ENCODE data around the gene CBX6.

DNA sequence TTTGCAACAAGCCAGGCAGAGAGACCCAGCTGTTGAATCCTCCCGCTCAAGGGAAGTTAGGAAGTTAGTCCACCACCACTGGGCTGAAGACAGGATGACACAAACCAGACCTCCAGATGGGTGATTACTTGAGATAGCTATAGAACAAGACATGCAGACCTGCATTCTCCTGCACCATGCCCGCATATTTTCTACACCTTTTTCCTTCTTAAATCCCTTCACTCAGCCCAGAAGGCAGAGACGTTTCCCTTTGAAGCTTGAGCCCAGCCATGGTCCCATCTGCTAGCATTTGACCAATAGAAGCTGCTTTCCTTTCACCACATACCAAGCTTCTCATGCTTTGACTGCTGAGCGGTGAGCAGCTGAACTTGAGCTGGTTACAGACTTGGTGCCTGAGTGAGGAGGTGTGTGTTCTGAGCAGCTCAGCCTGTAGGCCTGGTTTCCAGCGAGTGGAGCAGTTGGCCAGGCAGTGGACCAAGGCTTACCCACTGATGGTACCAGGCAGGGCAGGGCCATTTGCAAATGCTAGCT, 29.2 kb upstream of the CBX6 start:
- TF ChIP-seq, protein P1, sequence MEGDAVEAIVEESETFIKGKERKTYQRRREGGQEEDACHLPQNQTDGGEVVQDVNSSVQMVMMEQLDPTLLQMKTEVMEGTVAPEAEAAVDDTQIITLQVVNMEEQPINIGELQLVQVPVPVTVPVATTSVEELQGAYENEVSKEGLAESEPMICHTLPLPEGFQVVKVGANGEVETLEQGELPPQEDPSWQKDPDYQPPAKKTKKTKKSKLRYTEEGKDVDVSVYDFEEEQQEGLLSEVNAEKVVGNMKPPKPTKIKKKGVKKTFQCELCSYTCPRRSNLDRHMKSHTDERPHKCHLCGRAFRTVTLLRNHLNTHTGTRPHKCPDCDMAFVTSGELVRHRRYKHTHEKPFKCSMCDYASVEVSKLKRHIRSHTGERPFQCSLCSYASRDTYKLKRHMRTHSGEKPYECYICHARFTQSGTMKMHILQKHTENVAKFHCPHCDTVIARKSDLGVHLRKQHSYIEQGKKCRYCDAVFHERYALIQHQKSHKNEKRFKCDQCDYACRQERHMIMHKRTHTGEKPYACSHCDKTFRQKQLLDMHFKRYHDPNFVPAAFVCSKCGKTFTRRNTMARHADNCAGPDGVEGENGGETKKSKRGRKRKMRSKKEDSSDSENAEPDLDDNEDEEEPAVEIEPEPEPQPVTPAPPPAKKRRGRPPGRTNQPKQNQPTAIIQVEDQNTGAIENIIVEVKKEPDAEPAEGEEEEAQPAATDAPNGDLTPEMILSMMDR (IDR thresholded peaks at IDR 0.05; ENCODE audit: control extremely low read depth in 1 of 3, insufficient read depth in 1 of 3, low read depth in 1 of 3, low read length in 3 of 3): no peak
- TF ChIP-seq JUN (IDR thresholded peaks at IDR 0.05; ENCODE audit: low read depth, low read length): no peak
- no peak for TF ChIP-seq RAD21 (IDR thresholded peaks at IDR 0.05 in 1 of 2, conservative IDR thresholded peaks at IDR 0.05 in 1 of 2; ENCODE audit: low read depth in 2 of 2, low read length in 2 of 2)
- TF ChIP-seq NRF1 (IDR thresholded peaks at IDR 0.05; ENCODE audit: low read depth, low read length): no peak
